NCI-H524 treated with DMSO at 0.1 percent for 48 hours (cell line): Measurements from ENCODE around the gene CD248.
"Not testable (repeated sequence)": the region's sequence is repeated elsewhere in the genome, so short reads cannot be mapped to it uniquely, and the experiment has no call there.

ENCODE experiments used
- DNase-seq: peaks from one replicate; lab custom pipeline; 2025; lab: John Stamatoyannopoulos, UW

The CD248 gene

GRCh38 chr11:66316849-66317251 lies at the start of gene CD248:
TSS of gene CD248 (minus strand) at chr11:66317044. CDS start at chr11:66317027, 17 bp downstream.
- DNase-seq, result no peak

GRCh38 chr11:66365711-66366619 lies 49.1 kb upstream of the CD248 start:
- no peak for DNase-seq

- no peak for DNase-seq
Observed at GRCh38 chr11:66365166-66365565, 48.3 kb upstream of the CD248 start.

- DNase-seq, result no peak
Observed at GRCh38 chr11:66363805-66364535, 47.1 kb upstream of the CD248 start.

GRCh38 chr11:66363187-66363601 lies 46.4 kb upstream of the CD248 start:
- DNase-seq, result no peak

GRCh38 chr11:66362481-66363147 lies 45.8 kb upstream of the CD248 start:
- no peak for DNase-seq

- DNase-seq, result no peak
Observed at GRCh38 chr11:66361502-66361941, 44.7 kb upstream of the CD248 start.

GRCh38 chr11:66360406-66361073 lies 43.7 kb upstream of the CD248 start:
- DNase-seq, result no peak

- no peak for DNase-seq
Observed at GRCh38 chr11:66359662-66360087, 42.8 kb upstream of the CD248 start.

- DNase-seq, result not testable (repeated sequence)
Observed at GRCh38 chr11:66350560-66351235, 33.9 kb upstream of the CD248 start.

GRCh38 chr11:66349084-66349386 lies 32.2 kb upstream of the CD248 start:
- no peak for DNase-seq

- no peak for DNase-seq
Observed at GRCh38 chr11:66347425-66348276, 30.8 kb upstream of the CD248 start, which contains the start of gene B4GAT1. TSS of gene B4GAT1 (minus strand) at chr11:66347629. CDS start at chr11:66347545, 84 bp downstream.

- DNase-seq, result no peak
Observed at GRCh38 chr11:66346476-66347424, 29.9 kb upstream of the CD248 start.

GRCh38 chr11:66345316-66345649 lies 28.4 kb upstream of the CD248 start:
- no peak for DNase-seq

- DNase-seq, result peak; percentile 52
Observed at GRCh38 chr11:66344550-66345315, 27.9 kb upstream of the CD248 start, which contains the start of gene BRMS1. TSS of gene BRMS1 (minus strand) at chr11:66345104. CDS start at chr11:66342234, 2,870 bp downstream.

GRCh38 chr11:66343176-66343575 lies 26.3 kb upstream of the CD248 start:
- no peak for DNase-seq

- no peak for DNase-seq
Observed at GRCh38 chr11:66341502-66342126, 24.8 kb upstream of the CD248 start.
